BJ (cell line): ENCODE results near the gene LACRT. TPM values are rescaled to one million over a fixed set of nuclear protein-coding genes. Genes with fewer than 3 reads are reported as not detected.

Experiments used
- CTCF ChIA-PET: fragments of 350-600 bp; formaldehyde crosslinking; extraction: SDS; loops from one replicate; lab custom pipeline; 2021; ENCODE audit warnings: antibody characterized with exemption, inconsistent platforms; lab: Yijun Ruan, JAX
- POLR2A ChIA-PET: fragments of 300-600 bp; sonication (Branson Sonifier 250); formaldehyde crosslinking; extraction: SDS; loops from one replicate; lab custom pipeline; 2021; ENCODE audit warnings: antibody characterized with exemption; lab: Charles Lee
- DNase-seq: peaks from one replicate; pipeline ENCODE4 v3.0.0-alpha.2; 2011; ENCODE audit warnings: low read depth
- H3K27me3 ChIP-seq: 2 replicates; pipeline ENCODE4 v1.6.0; 2011; ENCODE audit warnings: low read length; ENCODE audit not compliant: control insufficient read depth, insufficient read depth
- H3K36me3 ChIP-seq: 2 replicates; pipeline ENCODE4 v1.5.1; 2011; ENCODE audit warnings: low read length; ENCODE audit not compliant: control insufficient read depth, insufficient read depth
- H3K4me3 ChIP-seq: 2 replicates; pipeline ENCODE4 v1.5.1; 2011; ENCODE audit warnings: low read depth, mild to moderate bottlenecking, control low read depth, low read length
- CTCF ChIP-seq: IDR thresholded peaks from 2 replicates; pipeline ENCODE4 v1.5.1; 2011; ENCODE audit warnings: low read depth, mild to moderate bottlenecking, control low read depth, inconsistent platforms, low read length, moderate library complexity; ENCODE audit not compliant: insufficient read depth
- polyA plus RNA-seq: library from polyadenylated mRNA; depleted of rRNA; stranded (reverse); fragments of >200 nt; gene quantifications from 2 replicates; pipeline ENCODE4 v1.2.3, GENCODE V29; 2011

Gene LACRT
- polyA plus RNA-seq, 1 experiment = not detected

- ChIA-PET POLR2A (no interaction called here), CTCF (interaction anchor here (1.5 to 4.8 kb wide), 2 partner anchors 8 to 15 kb away, joined by 4 to 35 read pairs; no protein-coding TSS in a partner anchor)
- no peak overlapping the region for H3K4me3 ChIP-seq
- H3K36me3 ChIP-seq = no peaks in the 10 kb centered on the region
- TF ChIP-seq CTCF = no peak
- H3K27me3 ChIP-seq = peaks cover 19% of the 10 kb centered on the region
- DNase-seq = no peak
These were observed 41.0 kb downstream of the LACRT start for GRCh38 chr12:54593725-54594124.

DNA sequence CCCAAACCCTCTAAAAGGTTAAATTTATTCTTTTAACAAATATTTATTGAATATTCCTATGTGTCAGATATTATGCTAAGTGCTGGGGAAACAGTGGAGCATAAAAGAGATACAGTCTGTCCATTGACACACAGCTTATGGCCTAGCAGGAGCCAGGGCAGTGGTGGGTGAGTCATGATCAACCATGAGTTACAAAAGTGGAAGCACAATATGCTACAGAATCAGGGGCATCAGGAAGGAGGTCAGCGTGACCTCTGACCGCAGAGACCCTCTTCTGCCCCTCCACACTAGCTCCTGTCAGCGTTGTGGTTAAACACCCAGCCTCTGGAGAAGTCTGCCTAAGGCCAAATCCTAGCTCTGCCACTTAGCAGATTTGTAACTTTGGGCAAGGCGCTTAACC lies 41.6 kb downstream of the LACRT start:
- peaks cover 21% of the 10 kb centered on the region for H3K27me3 ChIP-seq
- POLR2A ChIA-PET = no interaction called here
- TF ChIP-seq CTCF = no peak
- DNase-seq = no peak
- CTCF ChIA-PET = interaction anchor here (0.7 to 4.8 kb wide), 5 partner anchors 8 to 39 kb away, joined by 3 to 35 read pairs (median 3); no protein-coding TSS in a partner anchor
- no peak overlapping the region for H3K4me3 ChIP-seq
- no peaks in the 10 kb centered on the region for H3K36me3 ChIP-seq

DNA sequence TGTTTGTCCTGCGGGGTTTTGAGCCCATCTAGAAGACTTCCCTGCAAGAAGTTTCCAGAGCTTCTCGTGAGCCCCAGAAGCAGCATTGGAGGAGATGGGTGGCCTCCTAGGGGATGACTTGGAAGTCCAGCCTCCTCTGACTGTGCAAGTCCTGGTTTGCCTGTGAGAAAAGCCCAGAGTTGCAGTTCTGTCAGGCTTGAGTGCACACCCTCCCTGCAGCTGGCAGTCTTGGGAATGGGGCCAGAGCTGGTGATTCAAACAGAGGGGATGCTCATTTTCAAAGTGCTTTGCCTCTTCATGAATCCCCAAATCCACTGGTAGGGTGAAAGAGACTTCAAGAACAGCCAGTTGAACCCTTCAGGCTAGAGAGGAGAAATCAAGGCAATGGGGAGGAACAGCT lies 42.4 kb downstream of the LACRT start:
- no peak for TF ChIP-seq CTCF
- H3K4me3 ChIP-seq = no peak overlapping the region
- ChIA-PET POLR2A (no interaction called here), CTCF (interaction anchor here (1.0 to 4.8 kb wide), 3 partner anchors 8 to 40 kb away, joined by 3 to 35 read pairs (median 3); no protein-coding TSS in a partner anchor)
- DNase-seq = no peak
- peaks cover 29% of the 10 kb centered on the region for H3K27me3 ChIP-seq
- H3K36me3 ChIP-seq = no peaks in the 10 kb centered on the region

GRCh38 chr12:54590978-54591591 lies 43.6 kb downstream of the LACRT start:
- no peak for DNase-seq
- H3K27me3 ChIP-seq = peaks cover 34% of the 10 kb centered on the region
- CTCF ChIA-PET = interaction anchor here (1.2 to 4.8 kb wide), 2 partner anchors 10 to 13 kb away, joined by 4 to 35 read pairs; no protein-coding TSS in a partner anchor

More at GRCh38 chr12:54590978-54591591, 43.6 kb downstream of the LACRT start:
- TF ChIP-seq CTCF = no peak
- POLR2A ChIA-PET = no interaction called here
- Histone ChIP-seq H3K36me3 (no peaks in the 10 kb centered on the region), H3K4me3 (no peak overlapping the region)
